ENCODE results near the gene CADM4.
"Not testable (repeated sequence)": the region's sequence is repeated elsewhere in the genome, so short reads cannot be mapped to it uniquely, and the experiment has no call there.

CADM4 gene

GRCh38 chr19:43662487-43662886 is 22.8 kb upstream of the CADM4 start:
- DNase-seq (ENCODE audit: low spot score), result no peak

GRCh38 chr19:43660971-43661360 is 21.3 kb upstream of the CADM4 start:
- DNase-seq (ENCODE audit: low spot score), result no peak

- no peak for DNase-seq (ENCODE audit: low spot score)
Measured at GRCh38 chr19:43660301-43660970, 20.8 kb upstream of the CADM4 start.

- no peak for DNase-seq (ENCODE audit: low spot score)
Measured at GRCh38 chr19:43658494-43658893, 18.8 kb upstream of the CADM4 start.

GRCh38 chr19:43658001-43658400 is 18.4 kb upstream of the CADM4 start:
- no peak for DNase-seq (ENCODE audit: low spot score)

GRCh38 chr19:43656436-43656835 is 16.8 kb upstream of the CADM4 start:
- no peak for DNase-seq (ENCODE audit: low spot score)

GRCh38 chr19:43652546-43652874 is 12.9 kb upstream of the CADM4 start:
- DNase-seq (ENCODE audit: low spot score), result no peak

- peak; percentile 86 for DNase-seq (ENCODE audit: low spot score)
Measured at GRCh38 chr19:43651758-43652545, 12.3 kb upstream of the CADM4 start.

GRCh38 chr19:43650276-43650675 is 10.6 kb upstream of the CADM4 start:
- not testable (repeated sequence) for DNase-seq (ENCODE audit: low spot score)

GRCh38 chr19:43649514-43649913 is 9.9 kb upstream of the CADM4 start:
- no peak for DNase-seq (ENCODE audit: low spot score)

GRCh38 chr19:43648633-43649032 is 9.0 kb upstream of the CADM4 start:
- DNase-seq (ENCODE audit: low spot score), result no peak

- DNase-seq (ENCODE audit: low spot score), result no peak
Measured at GRCh38 chr19:43644181-43644580, 4.5 kb upstream of the CADM4 start.

- no peak for DNase-seq (ENCODE audit: low spot score)
Measured at GRCh38 chr19:43643326-43643725, 3.7 kb upstream of the CADM4 start.

GRCh38 chr19:43642531-43642930 is 2.9 kb upstream of the CADM4 start:
- no peak for DNase-seq (ENCODE audit: low spot score)

GRCh38 chr19:43641333-43641732 is 1.7 kb upstream of the CADM4 start:
- no peak for DNase-seq (ENCODE audit: low spot score)

GRCh38 chr19:43640424-43640757 is 741 bp upstream of the CADM4 start:
- DNase-seq (ENCODE audit: low spot score), result no peak

- DNase-seq (ENCODE audit: low spot score), result no peak
Measured at GRCh38 chr19:43638995-43639518, 593 bp downstream of the CADM4 start.

- no peak for DNase-seq (ENCODE audit: low spot score)
Measured at GRCh38 chr19:43638214-43638994, 1.2 kb downstream of the CADM4 start.

GRCh38 chr19:43636121-43636683 is 3.4 kb downstream of the CADM4 start:
- DNase-seq (ENCODE audit: low spot score), result peak; percentile 81

- DNase-seq (ENCODE audit: low spot score), result not testable (repeated sequence)
Measured at GRCh38 chr19:43635561-43635940, 4.1 kb downstream of the CADM4 start.

- peak; percentile 86 for DNase-seq (ENCODE audit: low spot score)
Measured at GRCh38 chr19:43634872-43635560, 4.6 kb downstream of the CADM4 start.

GRCh38 chr19:43634506-43634871 is 5.2 kb downstream of the CADM4 start:
- DNase-seq (ENCODE audit: low spot score), result peak; percentile 83
